ENCODE results near the gene H2BK1. TPM values are rescaled to one million over a fixed set of nuclear protein-coding genes. Genes with fewer than 3 reads are reported as not detected.
A peak's percentile ranks its signal among the peaks of the same experiment; 100 is the strongest.

H2BK1 gene
- total RNA-seq, 4 donors from 2014 or later, result 4.4 TPM; not detected in 3

DNA sequence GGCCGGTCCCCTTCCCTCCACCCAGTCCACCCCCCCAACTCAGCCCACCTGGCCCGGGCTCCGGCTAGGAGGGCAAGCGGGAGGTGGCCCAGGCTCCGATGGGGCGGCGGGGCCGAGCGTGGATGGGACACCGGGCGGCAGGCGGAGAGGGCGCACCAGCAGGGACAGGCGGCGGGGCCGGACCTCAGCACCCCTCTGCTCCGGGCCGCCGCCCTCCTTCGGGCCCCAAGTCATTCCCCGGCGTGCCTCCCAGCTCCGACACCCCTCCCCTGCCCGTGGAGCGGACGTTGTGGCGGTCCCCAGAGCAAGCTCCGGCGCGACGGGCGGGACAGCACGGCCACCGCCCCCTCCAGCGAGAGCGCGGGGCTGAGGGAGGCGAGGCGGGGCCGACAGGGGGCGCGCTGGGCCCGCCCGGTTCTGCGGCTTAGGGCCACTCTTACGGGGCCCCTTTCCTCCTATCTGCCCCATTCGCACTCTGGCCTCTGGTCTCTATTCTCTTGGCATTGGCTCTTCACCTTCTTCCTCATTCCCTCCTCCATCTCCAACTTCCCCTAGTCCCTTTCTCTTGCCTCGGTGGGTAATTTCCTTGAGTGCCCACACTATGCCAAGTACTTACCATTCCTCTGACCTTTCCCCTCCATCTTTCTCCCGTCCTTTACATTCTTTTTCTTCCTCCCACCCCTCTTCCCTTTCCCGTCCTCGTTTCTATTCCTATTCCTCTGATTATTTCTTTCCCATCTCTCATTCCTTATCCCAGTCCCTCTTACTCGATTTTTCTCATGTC lies 42.1 kb downstream of the H2BK1 start:
- no peak overlapping the region for H3K27ac ChIP-seq
- DNase-seq, result no peak
- TF ChIP-seq CTCF (IDR thresholded peaks at IDR 0.05), result peak in 3 of 4 experiments; percentile 15 to 51 (median 37)
- no peak for TF ChIP-seq POLR2A (IDR thresholded peaks at IDR 0.05)
- peaks cover 0 to 15% of the 10 kb centered on the region in 2 donors for H3K4me1 ChIP-seq
- H3K36me3 ChIP-seq, result no peaks in the 10 kb centered on the region
- H3K27me3 ChIP-seq, result peaks cover 7 to 24% of the 10 kb centered on the region in 2 donors
- no peaks in the 10 kb centered on the region for H3K9me3 ChIP-seq
- intact Hi-C loops (cut with DNase I; ENCODE audit: low total_unique reads), result no loop called here
- peak overlapping the region in 1 of 2 donors; percentile 34 for H3K4me3 ChIP-seq

- TF ChIP-seq CTCF (IDR thresholded peaks at IDR 0.05), result peak in 2 of 4 experiments; percentile 17 to 18
- no peak for TF ChIP-seq POLR2A (IDR thresholded peaks at IDR 0.05)
- intact Hi-C loops (cut with DNase I; ENCODE audit: low total_unique reads), result no loop called here
- H3K27ac ChIP-seq, result no peak within 1 kb of the TSS
- H3K36me3 ChIP-seq, result no peaks in the 10 kb centered on the region
- H3K4me3 ChIP-seq, result peak within 1 kb of the TSS in 1 of 2 donors; percentile 34
- H3K9me3 ChIP-seq, result no peaks in the 10 kb centered on the region
- peaks cover 0 to 15% of the 10 kb centered on the region in 2 donors for H3K4me1 ChIP-seq
- no peak for DNase-seq
- H3K27me3 ChIP-seq, result peaks cover 7 to 24% of the 10 kb centered on the region in 2 donors
These were observed 42.9 kb downstream of the H2BK1 start, which contains the start of gene GBX1 for GRCh38 chr7:151167197-151167961. GBX1 (minus strand) TSS chr7:151167694; CDS start chr7:151167548, 146 bp downstream.

GRCh38 chr7:151166629-151167196 lies 43.6 kb downstream of the H2BK1 start:
- DNase-seq, result no peak
- H3K27ac ChIP-seq, result no peak overlapping the region
- H3K4me1 ChIP-seq, result peaks cover 0 to 15% of the 10 kb centered on the region in 2 donors
- no peaks in the 10 kb centered on the region for H3K9me3 ChIP-seq
- peaks cover 7 to 24% of the 10 kb centered on the region in 2 donors for H3K27me3 ChIP-seq
- no peaks in the 10 kb centered on the region for H3K36me3 ChIP-seq
- TF ChIP-seq CTCF (IDR thresholded peaks at IDR 0.05) (no peak), POLR2A (IDR thresholded peaks at IDR 0.05) (no peak)
- H3K4me3 ChIP-seq, result peak overlapping the region in 1 of 2 donors; percentile 34
- intact Hi-C loops (cut with DNase I; ENCODE audit: low total_unique reads), result no loop called here

GRCh38 chr7:151161757-151162156 lies 48.5 kb downstream of the H2BK1 start:
- Histone ChIP-seq H3K4me1 (peaks cover 0 to under 1% of the 10 kb centered on the region in 2 donors), H3K27ac (no peak overlapping the region), H3K4me3 (no peak overlapping the region), H3K27me3 (peaks cover 0 to 23% of the 10 kb centered on the region in 2 donors), H3K9me3 (no peaks in the 10 kb centered on the region), H3K36me3 (no peaks in the 10 kb centered on the region)
- intact Hi-C loops (cut with DNase I; ENCODE audit: low total_unique reads), result no loop called here
- no peak for TF ChIP-seq CTCF (IDR thresholded peaks at IDR 0.05)
- TF ChIP-seq POLR2A (IDR thresholded peaks at IDR 0.05), result no peak
- no peak for DNase-seq

MicroRNAs encoded within 50 kb of the gene (microRNA counts, 767-probe panel; counts per million panel counts)
- microRNA hsa-miR-671-3p, result 0 counts per million in 2 donors
- microRNA hsa-miR-671-5p, result 0 counts per million in 2 donors

Other genes with a start within 250 kb of the H2BK1 start
- gene KCNH2, start 232.2 kb downstream of the H2BK1 start, total RNA-seq, result 10 to 100 TPM in 3 of 4 donors, 1 to 10 TPM in 1; 9.1 to 51.0 (median 22.8) TPM
- gene NOS3, start 219.5 kb downstream of the H2BK1 start, total RNA-seq, result 10 to 100 TPM in 2 of 4 donors, 1 to 10 TPM in 2; 6.6 to 50.1 (median 15.8) TPM
- gene ATG9B, start 186.0 kb downstream of the H2BK1 start, total RNA-seq, result 1 to 10 TPM in 1 of 4 donors, under 1 TPM in 2, not detected in 1; 0.55 to 1.5 (median 0.76) TPM
- gene ABCB8, start 182.0 kb downstream of the H2BK1 start, total RNA-seq, result 10 to 100 TPM; 18.7 to 54.3 (median 26.0) TPM
- 10 to 100 TPM in 1 of 4 donors, 1 to 10 TPM in 2, not detected in 1; 1.0 to 16.8 (median 1.3) TPM for gene ASIC3, start 162.0 kb downstream of the H2BK1 start, total RNA-seq
- 1 to 10 TPM in 3 of 4 donors, under 1 TPM in 1; 0.51 to 9.3 (median 2.7) TPM for gene CDK5, start 152.6 kb downstream of the H2BK1 start, total RNA-seq
- gene SLC4A2, start 150.9 kb downstream of the H2BK1 start, total RNA-seq, result 100 to 1,000 TPM in 2 of 4 donors, 10 to 100 TPM in 2; 37.4 to 177 (median 88.6) TPM
- 10 to 100 TPM; 37.1 to 84.9 (median 52.4) TPM for gene FASTK, start 129.7 kb downstream of the H2BK1 start, total RNA-seq
- 10 to 100 TPM in 2 of 4 donors, 1 to 10 TPM in 2; 2.9 to 32.8 (median 8.6) TPM for gene TMUB1, start 127.0 kb downstream of the H2BK1 start, total RNA-seq
- gene AGAP3, start 124.0 kb downstream of the H2BK1 start, total RNA-seq, result 100 to 1,000 TPM in 1 of 4 donors, 10 to 100 TPM in 3; 28.2 to 174 (median 53.2) TPM
- gene GBX1, start 42.8 kb downstream of the H2BK1 start, total RNA-seq, result under 1 TPM in 1 of 4 donors, not detected in 3; 0.41 TPM
- gene ASB10, start 23.2 kb downstream of the H2BK1 start, total RNA-seq, result not detected
- gene ABCF2, start 16.7 kb upstream of the H2BK1 start, total RNA-seq, result 10 to 100 TPM in 3 of 4 donors, 1 to 10 TPM in 1; 6.8 to 39.2 (median 37.7) TPM
- gene CHPF2, start 22.0 kb upstream of the H2BK1 start, total RNA-seq, result 10 to 100 TPM; 18.5 to 32.6 (median 31.2) TPM
- 10 to 100 TPM; 21.3 to 80.7 (median 43.3) TPM for gene SMARCD3, start 38.2 kb upstream of the H2BK1 start, total RNA-seq
- gene NUB1, start 131.3 kb upstream of the H2BK1 start, total RNA-seq, result 10 to 100 TPM; 27.9 to 51.1 (median 39.1) TPM
- gene WDR86, start 199.6 kb upstream of the H2BK1 start, total RNA-seq, result 100 to 1,000 TPM in 1 of 4 donors, 10 to 100 TPM in 2, 1 to 10 TPM in 1; 3.2 to 100 (median 53.4) TPM
- 1 to 10 TPM in 2 of 4 donors, under 1 TPM in 1, not detected in 1; 0.73 to 2.9 (median 2.4) TPM for gene CRYGN, start 229.7 kb upstream of the H2BK1 start, total RNA-seq

Measured in uterus (tissue), 4 donors.